GM06990 (cell line): ENCODE data around the gene INHBB.

Experiments used
- DNase-seq: peaks from one replicate; pipeline ENCODE4 v3.0.0-alpha.2; 2011; ENCODE audit not compliant: insufficient read length; ENCODE audit errors: extremely low read depth
- H3K27me3 ChIP-seq: replicated peaks from 2 replicates; pipeline ENCODE4 v1.6.0; 2011; ENCODE audit warnings: low read length; ENCODE audit not compliant: control insufficient read depth, insufficient read depth
- H3K36me3 ChIP-seq: 2 replicates; pipeline ENCODE4 v1.5.1; 2011; ENCODE audit warnings: low read length; ENCODE audit not compliant: control insufficient read depth, insufficient read depth
- H3K4me3 ChIP-seq: replicated peaks from 2 replicates; pipeline ENCODE4 v1.5.1; 2011; ENCODE audit warnings: low read depth, mild to moderate bottlenecking, control low read depth, low read length
- CTCF ChIP-seq: IDR thresholded peaks from 2 replicates; pipeline ENCODE4 v1.5.1; 2011; ENCODE audit warnings: low read length, control low read depth, mild to moderate bottlenecking, inconsistent platforms; ENCODE audit not compliant: insufficient read depth, poor library complexity, severe bottlenecking

INHBB gene

GRCh38 chr2:120313695-120314615 lies 32.0 kb upstream of the INHBB start:
- Histone ChIP-seq H3K4me3 (no peak overlapping the region), H3K27me3 (no peaks in the 10 kb centered on the region; the same call in 1 of the 2 replicates), H3K36me3 (no peaks in the 10 kb centered on the region)
- no peak for TF ChIP-seq CTCF
- DNase-seq, result no peak

GRCh38 chr2:120314690-120315366 lies 31.1 kb upstream of the INHBB start:
- no peak for DNase-seq

GRCh38 chr2:120315367-120316033 lies 30.4 kb upstream of the INHBB start:
- Histone ChIP-seq H3K36me3 (no peaks in the 10 kb centered on the region), H3K27me3 (no peaks in the 10 kb centered on the region; the same call in 1 of the 2 replicates), H3K4me3 (no peak overlapping the region)
- DNase-seq, result no peak
- TF ChIP-seq CTCF, result no peak

More at GRCh38 chr2:120314690-120315366, 31.1 kb upstream of the INHBB start:
- no peak overlapping the region for H3K4me3 ChIP-seq
- H3K36me3 ChIP-seq, result no peaks in the 10 kb centered on the region
- no peaks in the 10 kb centered on the region; the same call in 1 of the 2 replicates for H3K27me3 ChIP-seq
- no peak for TF ChIP-seq CTCF

GRCh38 chr2:120316071-120316470 lies 29.9 kb upstream of the INHBB start:
- Histone ChIP-seq H3K4me3 (no peak overlapping the region), H3K36me3 (no peaks in the 10 kb centered on the region), H3K27me3 (no peaks in the 10 kb centered on the region; the same call in 1 of the 2 replicates)
- DNase-seq, result no peak
- no peak for TF ChIP-seq CTCF

- no peak for DNase-seq
- Histone ChIP-seq H3K4me3 (no peak overlapping the region), H3K36me3 (no peaks in the 10 kb centered on the region), H3K27me3 (no peaks in the 10 kb centered on the region; the same call in 1 of the 2 replicates)
- TF ChIP-seq CTCF, result no peak
Measured at GRCh38 chr2:120316528-120317179, 29.3 kb upstream of the INHBB start.
